EH (cell line): ENCODE results near the gene CREG2.
A peak's percentile ranks its signal among the peaks of the same experiment; 100 is the strongest.

Source experiments
- DNase-seq: peaks from one replicate; pipeline ENCODE4 v3.0.0-alpha.2; 2015; ENCODE audit warnings: low read depth

The CREG2 gene

DNA sequence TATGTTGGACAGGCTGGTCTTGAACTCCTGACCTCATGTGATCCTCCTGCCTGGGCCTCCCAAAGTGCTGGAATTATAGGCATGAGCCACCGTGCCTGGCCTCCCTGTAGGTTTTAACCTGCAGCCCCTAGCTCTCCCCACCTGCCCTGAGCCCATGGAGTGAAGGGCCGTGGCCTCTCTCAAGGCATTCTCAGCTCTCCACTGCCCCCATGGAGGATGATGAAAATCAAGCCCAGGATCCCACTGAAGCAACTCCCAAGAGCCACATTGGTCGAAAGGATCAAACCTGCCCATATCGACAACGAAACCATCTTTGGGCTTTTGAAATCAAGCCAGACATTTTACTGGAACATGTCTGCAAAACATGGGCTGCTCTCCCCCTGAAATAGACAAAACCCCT is 22.4 kb upstream of the CREG2 start:
- no peak for DNase-seq

DNA sequence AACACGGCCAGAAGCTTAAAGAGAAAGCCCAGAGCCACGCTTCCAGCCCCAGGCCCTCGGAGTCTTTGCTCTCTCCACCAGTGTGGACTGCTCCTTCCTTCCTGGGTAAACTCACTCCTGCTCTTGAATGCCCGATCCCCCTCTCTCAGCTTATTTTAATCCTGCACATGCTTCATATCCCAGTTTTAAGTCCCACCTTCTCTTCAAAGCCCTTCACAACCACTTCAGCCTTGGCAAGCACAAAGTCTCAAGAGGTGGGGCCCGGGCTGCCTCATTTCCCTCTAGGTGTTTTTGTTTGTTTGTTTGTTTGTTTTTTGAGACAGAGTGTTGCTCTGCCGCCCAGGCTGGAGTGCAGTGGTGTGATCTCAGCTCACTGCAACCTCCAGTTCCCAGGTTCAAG is 21.6 kb upstream of the CREG2 start:
- no peak for DNase-seq

DNA sequence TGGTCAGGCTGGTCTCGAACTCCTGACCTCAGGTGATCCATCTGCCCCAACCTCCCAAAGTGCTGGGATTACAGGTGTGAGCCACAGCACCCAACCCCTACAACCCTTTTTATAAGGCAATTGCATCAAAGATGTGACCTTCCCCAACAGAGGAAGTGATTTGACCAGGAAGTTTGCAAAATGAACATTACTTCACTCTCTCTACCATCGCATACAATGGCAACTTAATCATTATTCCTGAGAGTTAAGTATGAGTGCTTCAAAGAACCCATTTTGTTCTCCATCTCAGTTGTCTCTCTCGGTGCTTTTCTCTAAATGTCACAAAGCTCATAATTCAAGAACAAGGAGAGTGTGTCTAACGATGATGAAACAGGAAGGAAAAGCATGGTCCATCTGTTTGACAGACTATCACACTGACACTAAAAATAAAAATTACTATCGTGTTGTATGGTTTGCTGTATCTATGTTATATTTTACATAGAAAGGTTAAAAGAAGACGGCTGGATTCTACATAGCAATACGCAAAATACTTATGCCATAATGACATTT is 18.1 kb upstream of the CREG2 start:
- DNase-seq: no peak

DNA sequence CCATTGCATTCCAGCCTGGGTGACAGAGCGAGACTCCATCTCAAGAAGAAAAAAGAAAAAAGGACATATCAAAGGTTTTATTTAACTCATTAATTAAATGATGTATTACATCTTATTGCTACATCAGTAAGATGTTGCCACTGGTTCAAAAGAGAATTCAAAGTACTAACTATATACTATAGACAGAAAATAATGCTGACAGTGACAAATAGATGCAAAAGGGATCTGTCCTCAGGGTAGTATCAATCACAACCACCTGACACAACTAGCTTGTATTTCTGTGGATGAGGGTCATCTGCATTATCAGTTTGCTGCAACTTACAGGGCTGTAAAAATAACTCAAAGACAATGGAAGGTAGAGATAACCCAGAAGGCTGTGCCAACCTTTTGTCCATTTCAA is 16.4 kb upstream of the CREG2 start:
- DNase-seq: no peak

DNA sequence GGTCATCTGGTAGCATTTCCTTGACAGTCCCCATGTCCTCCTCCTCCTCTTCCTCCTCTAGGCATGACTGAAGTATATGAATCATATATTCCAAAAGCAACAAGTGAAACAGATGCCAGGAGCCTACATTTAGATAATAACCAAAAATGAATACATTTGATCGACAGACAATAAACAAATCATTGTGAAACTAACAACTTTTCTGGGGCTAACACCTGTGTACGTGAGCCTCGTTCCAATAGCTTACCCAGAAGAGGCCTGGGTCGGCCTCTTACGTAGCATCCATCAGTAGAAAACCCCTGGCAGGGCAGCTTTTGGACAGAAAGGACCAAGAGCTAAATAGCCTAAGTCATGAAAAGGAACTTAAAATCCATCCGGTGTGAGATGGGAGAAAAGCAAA is 15.3 kb upstream of the CREG2 start:
- no peak for DNase-seq

DNA sequence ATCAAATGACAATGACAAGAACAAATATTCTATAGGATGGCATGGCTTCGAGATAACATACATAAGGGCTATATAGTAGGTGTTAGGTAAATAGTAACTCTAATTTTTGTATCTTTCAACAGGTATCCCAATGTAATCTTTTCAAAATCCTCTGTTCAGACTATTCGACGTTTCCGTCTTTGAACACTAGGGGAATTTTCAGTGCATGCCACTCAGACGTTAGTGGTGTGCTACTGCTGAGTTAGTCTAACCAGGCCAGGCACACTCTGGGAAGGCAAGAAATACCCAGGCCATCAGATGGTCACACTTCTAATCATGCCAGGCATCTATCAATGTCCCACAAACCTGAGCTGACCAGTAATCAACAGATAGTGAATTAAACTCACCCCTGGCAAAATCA is 14.6 kb upstream of the CREG2 start:
- DNase-seq: no peak

DNA sequence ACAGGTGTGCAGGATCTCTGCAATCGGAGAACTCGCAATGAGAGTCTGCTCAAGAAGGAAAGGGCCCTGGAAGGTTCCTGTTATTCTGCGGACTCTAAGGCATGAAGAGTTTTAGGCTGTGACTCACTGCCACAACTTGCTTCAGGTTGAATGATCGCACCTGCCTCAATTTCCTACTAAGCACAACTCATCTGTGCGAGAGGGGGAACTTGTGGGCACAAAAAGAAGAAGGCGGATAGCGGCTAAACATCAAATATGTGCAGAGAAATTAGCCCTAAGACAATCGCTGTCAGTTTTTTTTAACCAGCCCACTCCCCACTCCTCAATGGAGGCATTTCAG is 14.0 kb upstream of the CREG2 start:
- DNase-seq: no peak

DNA sequence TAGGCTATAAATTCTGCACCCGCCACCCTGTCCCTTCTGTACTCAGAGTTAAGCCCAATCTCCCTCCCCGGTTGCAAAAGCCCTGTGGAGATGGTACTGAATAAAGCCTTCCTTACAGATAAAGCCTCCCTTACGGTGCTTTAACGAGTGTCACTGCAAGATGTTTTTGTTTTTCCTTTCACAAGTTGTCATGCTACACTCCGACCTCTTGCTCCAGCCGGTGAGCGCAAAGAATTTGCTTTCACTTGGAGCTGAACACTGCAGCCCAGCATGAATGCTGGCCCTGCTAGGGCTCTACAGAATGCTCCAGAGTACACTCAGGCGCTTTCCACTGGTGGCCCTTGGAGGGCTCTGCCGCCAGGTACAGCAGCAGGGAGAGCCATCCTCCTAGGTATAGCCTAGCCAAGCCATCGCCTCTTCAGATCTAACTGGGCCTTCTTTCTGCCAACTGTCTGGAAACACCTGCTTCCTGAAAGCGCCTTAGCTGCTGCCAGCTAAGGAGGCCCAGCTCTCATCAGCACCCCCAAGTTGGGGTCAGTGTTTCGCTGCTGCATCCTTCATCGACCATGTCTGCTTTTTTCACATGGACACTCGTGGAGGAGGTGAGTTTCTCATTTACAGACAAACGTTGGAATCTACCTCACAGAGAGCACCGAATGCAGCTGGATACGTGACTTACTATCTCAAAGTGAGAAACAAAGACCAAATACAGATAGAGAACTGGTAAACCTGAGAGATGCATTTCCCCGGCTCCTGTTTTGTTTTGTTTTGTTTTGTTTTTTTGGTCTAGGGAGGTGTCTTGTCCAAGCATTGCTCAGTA is 13.4 kb upstream of the CREG2 start:
- peak; percentile 3 for DNase-seq

DNA sequence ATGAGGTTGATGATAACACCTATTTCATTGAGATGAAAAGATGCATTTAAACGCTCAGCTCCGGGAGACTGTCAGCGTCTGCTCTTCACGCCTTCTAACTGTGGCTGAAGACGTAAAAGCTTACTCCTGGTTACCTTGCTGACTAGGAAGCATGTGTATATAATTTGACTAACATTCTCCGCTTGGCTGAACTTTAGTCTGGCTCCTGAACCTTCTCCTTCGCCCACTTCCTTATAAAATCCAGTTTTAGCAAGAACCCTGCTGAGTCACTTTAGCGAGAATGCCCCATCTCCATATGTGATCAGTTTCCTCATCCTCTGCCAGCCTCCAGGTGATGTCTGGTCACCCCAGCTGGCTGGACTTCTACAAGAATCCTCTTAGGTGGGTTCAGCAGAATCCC is 12.7 kb upstream of the CREG2 start:
- DNase-seq: peak; percentile 4

DNA sequence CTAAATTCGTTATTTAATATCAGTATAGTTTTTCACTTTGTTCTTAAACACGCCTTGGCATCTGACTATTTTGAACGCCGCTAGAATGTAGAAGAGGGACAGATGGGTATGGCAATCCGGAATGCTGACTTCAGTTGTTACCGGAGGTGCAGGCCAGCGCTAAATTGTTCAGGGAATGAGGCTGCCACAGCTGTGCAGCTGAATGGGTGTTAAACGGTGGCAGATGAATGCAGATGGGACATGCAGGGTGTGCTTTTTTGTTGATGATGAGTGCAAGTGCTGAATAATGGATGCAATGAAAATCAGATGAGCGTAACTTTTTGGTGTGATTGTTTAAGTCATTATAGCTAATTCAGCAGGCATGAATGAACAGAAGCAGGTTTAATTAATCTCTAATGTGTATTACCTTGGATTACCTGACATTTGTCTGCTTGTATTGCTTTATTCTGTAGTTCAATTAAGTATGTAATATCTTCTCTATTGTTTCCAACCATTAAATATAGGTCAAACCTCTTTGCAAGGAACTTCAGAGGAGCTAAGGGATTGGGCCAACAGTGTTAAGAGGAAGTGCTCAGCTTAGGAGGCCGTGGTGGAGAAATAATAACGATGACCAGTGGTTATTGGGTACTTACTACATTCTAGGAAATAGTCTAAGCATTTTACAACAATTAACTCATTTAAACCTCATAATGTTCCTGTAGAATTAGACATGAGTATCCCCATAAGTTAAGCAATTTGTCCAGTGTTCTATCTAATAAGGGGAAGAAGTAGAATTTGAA is 11.9 kb upstream of the CREG2 start:
- no peak for DNase-seq

DNA sequence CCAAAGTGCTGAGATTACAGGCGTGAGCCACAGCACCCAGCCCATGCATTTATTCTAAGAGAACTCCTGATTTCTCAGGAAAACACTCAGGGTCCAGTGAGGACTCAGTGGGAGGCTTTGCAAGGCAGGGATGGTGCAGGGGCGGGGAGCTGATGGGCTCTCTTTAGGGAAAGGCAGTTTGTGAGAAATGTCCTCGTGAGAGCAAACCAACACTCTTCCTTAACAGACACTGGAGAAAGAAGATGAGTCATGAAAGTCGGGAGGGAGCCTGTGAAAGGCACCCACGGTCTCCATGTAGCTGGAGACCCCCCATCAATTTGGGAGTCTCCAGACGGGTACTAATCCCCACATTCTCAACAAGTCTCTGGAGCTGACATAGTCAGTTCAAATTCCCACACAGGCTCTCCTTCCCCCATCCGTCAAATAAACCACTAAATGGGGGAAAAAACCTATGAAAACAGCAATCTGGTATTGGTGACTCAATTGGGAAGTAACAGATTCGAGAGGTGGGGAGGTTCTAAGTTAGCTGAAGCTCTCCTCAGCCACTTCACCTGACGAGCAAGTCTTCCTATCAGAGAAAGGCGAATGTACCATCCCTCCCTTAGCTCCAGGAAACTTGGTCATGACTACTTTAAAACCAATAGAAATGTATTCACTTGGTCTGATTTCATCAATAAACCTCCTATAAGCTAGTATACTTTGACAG is 11.0 kb upstream of the CREG2 start:
- no peak for DNase-seq

DNA sequence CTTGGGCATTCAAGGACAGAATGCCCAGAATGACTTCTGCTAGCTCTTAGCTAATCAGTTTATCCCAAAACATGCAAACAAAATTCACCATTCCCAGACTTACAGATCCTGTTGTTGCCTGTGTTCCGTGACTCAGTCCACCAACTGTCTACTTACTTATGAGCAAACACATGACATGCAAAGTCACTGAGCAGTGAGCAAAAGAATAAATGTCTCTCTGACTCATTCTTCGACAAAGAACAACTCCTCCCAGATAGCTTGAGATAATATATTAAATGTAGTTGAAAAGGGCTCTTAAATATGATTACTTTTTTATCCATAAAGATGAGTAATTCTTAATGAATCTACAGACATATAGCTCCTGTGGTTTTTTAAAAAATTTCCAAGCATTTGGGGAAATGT is 9.0 kb upstream of the CREG2 start:
- DNase-seq: peak; percentile 89

DNA sequence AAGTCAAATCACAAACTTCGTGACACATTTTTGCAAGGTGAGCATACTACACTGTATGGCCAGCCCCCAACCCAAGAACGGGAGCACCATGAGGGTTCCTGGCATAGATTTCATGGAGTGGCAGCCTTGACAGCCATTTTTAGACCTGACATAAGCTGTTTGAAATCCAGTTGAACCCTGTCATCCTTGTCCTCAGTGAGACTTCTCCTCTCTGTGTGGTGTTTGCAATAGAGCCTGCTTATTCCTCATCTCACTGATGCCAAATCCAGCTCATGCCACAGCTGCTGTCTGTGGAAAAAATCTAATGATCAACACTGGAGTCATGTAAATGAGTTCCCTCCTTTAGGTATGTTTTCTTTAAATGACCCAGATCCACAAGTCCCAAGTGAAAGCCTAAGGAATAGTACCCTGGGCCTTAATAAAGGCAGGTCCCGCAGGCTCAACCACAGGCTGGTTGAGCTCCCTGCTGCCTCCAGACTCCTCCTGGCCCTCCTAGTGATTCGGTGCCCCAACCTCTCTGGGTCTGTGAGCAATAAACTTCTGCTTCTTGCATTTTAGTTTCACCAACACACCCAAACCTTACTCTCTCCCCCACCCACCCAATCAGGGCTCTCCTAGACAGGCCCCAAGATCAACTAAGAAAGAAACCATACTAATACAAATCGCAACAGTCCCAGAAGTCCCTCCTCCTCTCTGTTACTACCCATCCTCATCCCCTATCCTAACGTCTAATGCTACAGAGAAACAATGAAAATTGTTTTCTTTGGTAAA is 8.4 kb upstream of the CREG2 start:
- DNase-seq: peak; percentile 13

DNA sequence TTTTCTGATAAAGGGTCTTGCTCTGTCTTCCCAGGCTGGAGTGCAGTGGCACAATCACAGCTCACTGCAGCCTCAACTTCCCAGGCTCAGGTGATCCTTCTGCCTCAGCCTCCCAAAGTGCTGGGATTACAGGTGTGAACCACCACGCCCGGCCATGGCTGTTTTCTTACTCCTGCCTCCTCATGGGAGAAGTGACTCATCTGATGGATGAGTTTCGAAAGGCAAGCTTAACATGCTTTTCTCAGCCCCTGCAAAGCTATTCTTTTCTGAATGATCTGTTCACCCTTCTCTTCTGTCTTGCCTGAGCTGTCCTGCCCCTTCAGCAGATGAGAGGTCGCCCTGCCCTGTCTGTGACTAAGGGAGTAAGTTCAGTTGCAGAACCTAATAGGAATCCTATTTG is 929 bp upstream of the CREG2 start:
- peak; percentile 21 for DNase-seq

DNA sequence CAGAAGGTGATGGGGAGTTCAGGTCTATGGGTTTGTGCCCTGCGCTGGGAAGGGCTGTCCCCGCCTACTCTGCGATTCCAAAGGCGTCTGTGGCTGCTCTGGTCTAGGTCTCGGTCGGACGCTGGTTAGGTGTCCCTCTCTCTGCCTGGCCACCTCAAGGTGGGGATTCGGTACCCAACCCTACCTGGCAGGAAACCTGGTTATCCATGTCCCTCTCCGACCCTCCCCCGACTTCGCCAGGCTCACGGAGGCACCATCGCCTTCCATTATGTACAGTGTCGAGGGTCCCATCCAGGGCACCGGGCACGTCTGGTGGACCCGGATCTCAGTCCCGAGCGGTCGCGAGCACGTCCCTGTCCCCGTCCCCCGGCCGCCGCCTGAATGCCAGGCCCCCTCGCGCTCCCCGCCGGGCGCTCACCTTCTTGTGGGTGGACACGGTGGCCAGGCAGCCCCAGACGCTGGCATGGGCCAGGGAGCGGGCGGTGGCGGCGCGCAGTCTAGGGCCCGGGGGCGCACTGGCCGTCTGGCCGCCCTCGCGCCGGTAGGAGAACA is 628 bp downstream of the CREG2 start:
- DNase-seq: no peak

DNA sequence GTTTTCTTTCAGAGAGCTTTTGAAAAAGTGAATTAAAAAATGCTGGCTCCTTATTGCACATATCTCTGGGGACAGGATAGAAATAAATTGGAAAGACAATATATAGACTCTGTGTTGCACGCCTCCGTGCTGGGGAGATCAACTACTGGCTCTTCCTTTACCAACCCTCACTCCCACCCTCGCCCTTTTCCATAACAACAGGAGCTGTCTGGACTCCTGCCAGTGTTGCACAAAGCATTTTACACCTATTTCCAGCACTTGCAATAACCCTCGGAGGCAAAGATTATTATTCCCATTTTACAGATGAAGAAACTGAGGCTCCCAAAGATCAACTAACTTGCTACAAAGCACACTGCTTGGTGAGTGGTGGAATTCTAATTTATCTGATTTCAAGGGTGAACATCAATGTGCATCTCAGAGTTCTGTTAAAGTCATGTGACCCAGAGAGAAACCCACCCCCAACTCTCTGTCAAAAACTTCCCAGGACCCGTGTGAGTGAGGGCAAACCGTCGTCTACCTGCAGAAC is 4.2 kb downstream of the CREG2 start:
- DNase-seq: no peak

DNA sequence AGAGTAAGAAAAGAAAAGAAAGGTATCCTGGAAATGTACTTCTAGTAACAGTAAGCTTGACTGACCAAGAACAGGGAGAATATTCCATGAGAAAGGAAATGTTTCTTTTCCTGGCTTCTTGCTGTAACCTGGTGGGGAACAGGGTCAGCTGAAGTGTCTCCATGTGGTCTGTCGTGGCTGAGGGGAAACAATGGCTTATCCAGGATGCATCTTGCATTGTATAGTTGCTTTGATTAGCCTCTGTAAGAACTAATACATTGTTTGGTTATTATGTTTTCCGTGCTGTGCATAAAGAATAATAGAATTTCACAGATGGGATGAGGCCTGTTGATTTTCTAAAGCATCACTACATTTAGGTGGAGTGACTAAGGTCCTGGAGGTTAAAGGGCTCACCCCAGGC is 4.9 kb downstream of the CREG2 start:
- no peak for DNase-seq

DNA sequence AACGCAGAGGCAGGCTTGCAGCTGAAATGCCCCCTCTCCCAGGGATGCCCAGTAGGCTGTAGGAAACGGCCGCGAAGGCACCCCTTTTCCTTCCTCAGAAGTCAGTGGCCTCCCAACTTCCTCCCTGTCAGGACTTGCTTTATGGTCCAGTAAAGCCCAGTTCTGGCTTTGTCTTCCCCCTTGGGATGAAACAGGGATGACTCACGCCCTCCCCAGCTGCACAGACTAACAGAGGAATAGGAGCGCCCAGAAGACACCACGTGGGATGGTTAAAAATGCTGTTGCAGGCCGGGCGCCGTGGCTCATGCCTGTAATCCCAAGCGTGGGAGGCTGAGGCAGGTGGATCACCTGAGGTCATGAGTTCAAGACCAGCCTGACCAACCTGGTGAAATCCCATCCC is 6.9 kb downstream of the CREG2 start:
- DNase-seq: peak; percentile 64

DNA sequence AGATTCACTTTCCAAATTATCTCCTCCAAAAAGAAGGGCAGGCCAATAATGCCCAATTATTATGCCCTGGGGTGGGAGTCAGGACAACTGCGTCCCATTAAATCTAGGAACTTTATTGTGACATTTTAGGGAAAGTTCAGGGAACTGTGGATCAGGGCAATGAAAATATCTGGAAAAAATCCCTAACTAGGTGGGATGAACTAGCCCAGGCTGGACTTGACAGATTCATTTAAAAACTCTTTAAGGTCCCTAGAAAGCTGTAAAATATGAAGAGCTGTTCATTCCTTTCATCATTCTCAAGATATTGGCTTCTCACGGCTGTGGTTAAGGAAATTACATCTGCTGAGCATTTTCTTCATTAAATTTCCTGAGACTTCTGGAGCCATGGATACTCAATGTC is 8.2 kb downstream of the CREG2 start:
- DNase-seq: no peak

DNA sequence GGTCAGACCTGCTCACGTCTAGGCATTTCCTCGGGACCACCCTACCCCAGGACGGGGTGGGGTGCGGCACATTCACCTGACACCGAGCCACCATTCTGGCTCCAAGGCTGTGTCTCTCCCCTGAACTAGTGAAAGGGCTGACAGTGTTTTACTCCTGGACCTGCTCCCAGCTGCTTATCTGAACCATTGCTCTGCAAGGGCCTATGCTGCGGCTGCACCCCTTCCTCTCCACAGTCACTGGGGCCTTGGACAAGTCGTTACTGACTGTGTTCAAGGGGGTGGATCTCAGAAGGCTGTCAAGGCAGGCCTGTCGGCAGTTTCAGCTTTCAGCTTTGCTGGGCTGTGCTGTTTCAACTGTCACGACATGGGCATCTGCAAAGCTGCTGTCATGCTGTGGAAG is 11.7 kb downstream of the CREG2 start:
- no peak for DNase-seq

DNA sequence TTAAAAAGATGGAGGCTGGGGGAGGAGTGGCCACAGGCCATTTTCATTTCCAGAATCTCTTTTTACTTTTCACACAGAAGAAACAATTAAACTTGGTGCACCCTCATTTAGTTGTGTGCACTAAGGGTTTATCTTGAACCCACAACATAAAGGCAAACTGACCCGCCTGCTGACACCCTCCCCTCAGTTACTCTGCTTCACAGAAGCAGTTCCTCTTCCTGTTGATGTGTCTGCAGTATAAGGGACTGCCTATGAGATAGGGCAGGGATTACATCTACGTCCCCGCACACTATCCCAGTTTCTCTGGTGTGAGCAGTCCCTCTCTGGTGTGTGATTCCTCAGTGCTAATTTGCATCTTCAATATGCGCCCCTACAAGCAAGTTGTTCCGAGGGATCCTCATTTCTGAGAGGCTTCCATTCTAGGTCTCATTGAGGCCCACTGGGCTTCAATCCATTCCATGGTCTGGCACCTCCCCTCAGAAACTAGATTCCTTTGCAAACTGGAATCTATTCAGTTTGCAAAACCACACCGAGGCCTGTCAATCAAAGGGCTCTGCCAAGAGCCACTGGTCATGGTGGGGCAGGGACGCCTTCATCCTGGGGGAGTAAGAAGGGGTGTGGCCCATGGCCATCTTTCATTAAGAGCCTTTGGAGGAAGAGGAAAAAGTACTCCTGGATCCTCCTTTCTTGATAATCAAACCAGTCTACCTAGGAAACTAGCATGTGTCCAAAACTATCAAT is 12.3 kb downstream of the CREG2 start:
- DNase-seq: no peak
